ENCODE measurements around the gene SFRP2.
A peak's percentile ranks its signal among the peaks of the same experiment; 100 is the strongest.

Gene SFRP2

GRCh38 chr4:153764601-153765368 is 24.1 kb downstream of the SFRP2 start:
- TF ChIP-seq SPI1 (IDR thresholded peaks at IDR 0.05; ENCODE audit: low read depth, low read length) (no peak), POLR2AphosphoS5 (IDR thresholded peaks at IDR 0.05; ENCODE audit: low read depth, low read length) (no peak)
- FAIRE-seq (no peak), DNase-seq (ENCODE audit: insufficient read length, low spot score) (no peak)

DNA sequence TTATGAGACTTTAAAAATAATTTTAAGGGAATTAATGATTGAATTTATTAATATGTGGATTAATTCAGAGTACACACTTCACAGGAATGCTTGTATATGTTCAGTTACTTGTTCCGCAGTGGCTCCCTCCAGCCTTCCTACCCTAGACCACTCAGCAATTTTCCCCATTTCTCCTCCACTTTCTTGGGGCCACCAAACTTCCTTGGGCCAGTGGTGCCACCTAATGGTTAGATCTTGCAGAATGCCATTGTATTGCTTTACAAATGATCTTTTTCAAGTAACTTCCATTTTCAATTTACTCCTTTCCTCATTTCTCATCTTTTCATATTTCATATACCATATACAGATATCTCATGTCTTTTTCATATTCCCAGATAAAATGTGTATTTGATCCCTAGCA is 25.5 kb downstream of the SFRP2 start:
- DNase-seq (ENCODE audit: insufficient read length, low spot score), result no peak
- TF ChIP-seq POU2F2 (IDR thresholded peaks at IDR 0.05; ENCODE audit: low read depth, low read length), result no peak
- TF ChIP-seq SPI1 (IDR thresholded peaks at IDR 0.05; ENCODE audit: low read depth, low read length), result no peak
- no peak for TF ChIP-seq POLR2A (IDR thresholded peaks at IDR 0.05; ENCODE audit: low read depth, low read length)
- TF ChIP-seq PAX5 (IDR thresholded peaks at IDR 0.05; ENCODE audit: insufficient read depth, low read length, severe bottlenecking), result no peak
- no peak for TF ChIP-seq POLR2AphosphoS5 (IDR thresholded peaks at IDR 0.05; ENCODE audit: low read depth, low read length)
- TF ChIP-seq TAF1 (IDR thresholded peaks at IDR 0.05; ENCODE audit: low read depth, low read length), result no peak
- FAIRE-seq, result no peak

DNA sequence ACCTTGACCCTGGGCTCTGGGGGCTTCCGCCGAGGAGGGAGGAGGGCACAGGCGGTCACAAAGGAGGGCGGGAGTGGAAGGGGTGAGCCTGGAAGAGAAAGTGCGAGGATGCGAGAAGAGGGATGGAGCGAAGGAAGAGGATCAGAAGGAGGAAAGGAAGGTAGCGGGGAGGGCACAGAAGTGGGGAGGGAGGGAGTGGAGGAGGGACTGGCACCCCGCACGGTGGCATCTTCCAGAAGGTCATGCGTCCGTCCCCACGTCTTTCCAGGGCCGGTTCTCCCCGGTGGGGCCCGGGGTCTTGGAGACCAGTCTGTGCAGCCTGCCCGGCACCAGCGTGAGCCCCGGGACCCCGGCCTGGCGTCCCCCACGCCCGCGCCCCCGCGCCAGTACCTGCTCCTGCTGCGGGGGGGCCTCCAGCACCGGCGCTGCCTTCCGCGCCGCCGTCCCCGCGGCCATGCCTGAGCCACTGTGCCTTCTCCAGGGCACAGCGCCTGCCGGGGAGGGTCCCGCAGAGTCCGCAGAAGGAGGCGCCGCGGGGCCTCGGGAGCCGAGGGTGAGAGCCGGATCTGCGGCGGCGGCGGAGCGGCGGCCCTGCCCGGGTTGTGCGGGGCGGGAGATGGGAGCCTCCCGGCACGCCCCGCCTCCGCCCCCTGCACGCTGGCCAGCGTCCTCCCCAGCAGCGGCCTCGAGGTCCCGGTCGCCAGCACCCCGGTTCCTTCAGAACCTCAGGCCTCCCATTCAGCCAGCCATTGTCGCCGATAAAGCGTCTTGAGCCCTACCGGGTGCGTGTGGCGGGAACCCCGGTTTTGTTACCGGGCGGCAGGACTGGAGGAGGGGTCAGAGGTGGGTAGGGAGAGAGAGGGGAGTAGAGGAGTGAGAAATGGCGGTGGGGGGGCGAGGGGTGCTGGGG is 29.2 kb downstream of the SFRP2 start, which contains the start of gene RNF175:
Gene RNF175, minus strand, starts transcription at position 618 of the 910 bp plus-strand sequence. Its CDS starts 162 bp downstream, at position 456.
- no peak for DNase-seq (ENCODE audit: insufficient read length, low spot score)
- no peak for FAIRE-seq
- TF ChIP-seq POLR2AphosphoS5 (IDR thresholded peaks at IDR 0.05; ENCODE audit: low read depth, low read length) (no peak), PAX5 (IDR thresholded peaks at IDR 0.05; ENCODE audit: insufficient read depth, low read length, severe bottlenecking) (no peak), POLR2A (IDR thresholded peaks at IDR 0.05; ENCODE audit: low read depth, low read length) (no peak), SPI1 (IDR thresholded peaks at IDR 0.05; ENCODE audit: low read depth, low read length) (no peak), POU2F2 (IDR thresholded peaks at IDR 0.05; ENCODE audit: low read depth, low read length) (no peak), TAF1 (IDR thresholded peaks at IDR 0.05; ENCODE audit: low read depth, low read length) (no peak)

DNA sequence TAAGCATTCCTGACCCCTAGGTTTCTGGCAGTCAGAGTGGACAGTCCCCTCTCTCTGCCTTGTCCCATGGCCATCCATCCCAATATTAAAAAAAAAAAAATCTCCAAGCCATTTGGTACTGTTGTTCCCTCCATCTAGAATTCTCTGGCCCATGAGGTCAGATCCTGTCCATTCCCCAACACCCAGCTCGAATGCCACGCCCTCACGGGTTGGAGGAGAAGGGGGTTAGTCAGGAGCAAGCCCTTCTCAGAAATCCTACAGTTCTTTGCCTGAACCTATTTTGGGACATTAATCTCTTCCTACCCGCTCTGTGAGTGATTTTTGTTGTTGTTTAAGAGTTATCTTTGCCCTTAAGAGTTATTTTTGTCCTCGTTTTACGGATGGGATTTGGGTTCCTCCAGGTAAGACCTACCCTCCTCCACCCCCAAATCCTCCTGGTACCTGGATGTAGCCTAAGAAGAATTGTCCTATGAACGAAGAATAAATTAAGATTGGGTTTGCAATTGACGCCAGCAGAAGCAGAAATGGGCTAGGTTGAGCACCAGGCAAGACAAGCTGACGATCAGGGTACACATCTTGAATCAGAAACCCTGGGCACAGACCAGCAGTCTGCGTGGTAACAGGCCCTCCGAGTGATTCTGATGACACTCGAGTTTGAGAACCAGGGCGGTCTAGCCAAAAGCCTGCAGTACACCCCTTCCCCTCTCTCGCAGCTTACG is 30.0 kb downstream of the SFRP2 start:
- DNase-seq (ENCODE audit: insufficient read length, low spot score) (no peak), FAIRE-seq (no peak)
- TF ChIP-seq SPI1 (IDR thresholded peaks at IDR 0.05; ENCODE audit: low read depth, low read length) (no peak), POLR2AphosphoS5 (IDR thresholded peaks at IDR 0.05; ENCODE audit: low read depth, low read length) (no peak), POLR2A (IDR thresholded peaks at IDR 0.05; ENCODE audit: low read depth, low read length) (no peak), POU2F2 (IDR thresholded peaks at IDR 0.05; ENCODE audit: low read depth, low read length) (no peak), TAF1 (IDR thresholded peaks at IDR 0.05; ENCODE audit: low read depth, low read length) (no peak), PAX5 (IDR thresholded peaks at IDR 0.05; ENCODE audit: insufficient read depth, low read length, severe bottlenecking) (no peak)

GRCh38 chr4:153758136-153758535 is 30.7 kb downstream of the SFRP2 start:
- TF ChIP-seq TAF1 (IDR thresholded peaks at IDR 0.05; ENCODE audit: low read depth, low read length) (no peak), POLR2AphosphoS5 (IDR thresholded peaks at IDR 0.05; ENCODE audit: low read depth, low read length) (no peak), PAX5 (IDR thresholded peaks at IDR 0.05; ENCODE audit: insufficient read depth, low read length, severe bottlenecking) (no peak), POU2F2 (IDR thresholded peaks at IDR 0.05; ENCODE audit: low read depth, low read length) (no peak), POLR2A (IDR thresholded peaks at IDR 0.05; ENCODE audit: low read depth, low read length) (no peak), SPI1 (IDR thresholded peaks at IDR 0.05; ENCODE audit: low read depth, low read length) (no peak)
- no peak for DNase-seq (ENCODE audit: insufficient read length, low spot score)
- FAIRE-seq, result no peak

- TF ChIP-seq PAX5 (IDR thresholded peaks at IDR 0.05; ENCODE audit: insufficient read depth, low read length, severe bottlenecking) (no peak), POLR2A (IDR thresholded peaks at IDR 0.05; ENCODE audit: low read depth, low read length) (no peak), SPI1 (IDR thresholded peaks at IDR 0.05; ENCODE audit: low read depth, low read length) (no peak), TAF1 (IDR thresholded peaks at IDR 0.05; ENCODE audit: low read depth, low read length) (no peak), POU2F2 (IDR thresholded peaks at IDR 0.05; ENCODE audit: low read depth, low read length) (no peak), POLR2AphosphoS5 (IDR thresholded peaks at IDR 0.05; ENCODE audit: low read depth, low read length) (no peak)
- DNase-seq (ENCODE audit: insufficient read length, low spot score), result no peak
- no peak for FAIRE-seq
Measured at GRCh38 chr4:153757407-153757806, 31.5 kb downstream of the SFRP2 start.

GRCh38 chr4:153755186-153755585 is 33.7 kb downstream of the SFRP2 start:
- DNase-seq (ENCODE audit: insufficient read length, low spot score), result no peak
- no peak for TF ChIP-seq POLR2A (IDR thresholded peaks at IDR 0.05; ENCODE audit: low read depth, low read length)
- TF ChIP-seq POU2F2 (IDR thresholded peaks at IDR 0.05; ENCODE audit: low read depth, low read length), result no peak
- TF ChIP-seq PAX5 (IDR thresholded peaks at IDR 0.05; ENCODE audit: insufficient read depth, low read length, severe bottlenecking), result no peak
- TF ChIP-seq TAF1 (IDR thresholded peaks at IDR 0.05; ENCODE audit: low read depth, low read length), result no peak
- TF ChIP-seq POLR2AphosphoS5 (IDR thresholded peaks at IDR 0.05; ENCODE audit: low read depth, low read length), result no peak
- no peak for TF ChIP-seq SPI1 (IDR thresholded peaks at IDR 0.05; ENCODE audit: low read depth, low read length)
- no peak for FAIRE-seq

- peak; percentile 66 for FAIRE-seq
- TF ChIP-seq TAF1 (IDR thresholded peaks at IDR 0.05; ENCODE audit: low read depth, low read length) (no peak), SPI1 (IDR thresholded peaks at IDR 0.05; ENCODE audit: low read depth, low read length) (no peak), PAX5 (IDR thresholded peaks at IDR 0.05; ENCODE audit: insufficient read depth, low read length, severe bottlenecking) (no peak), POLR2A (IDR thresholded peaks at IDR 0.05; ENCODE audit: low read depth, low read length) (no peak)
- DNase-seq (ENCODE audit: insufficient read length, low spot score), result peak; percentile 34
Measured at GRCh38 chr4:153750197-153750817, 38.6 kb downstream of the SFRP2 start.

Measured in GM12891 (cell line).